Suprapubic skin (tissue), 4 donors: ENCODE results near the gene SMIM26.

Source experiments
- EP300 ChIP-seq: sonication (generic); formaldehyde crosslinking; IDR thresholded peaks from one replicate; pipeline ENCODE4 v1.6.1; 2017; ENCODE audit warnings: antibody characterized with exemption
- POLR2A ChIP-seq, 2 donors: fragments of 450-650 bp; IDR thresholded peaks; one replicate each; pipeline ENCODE4 v1.6.1; 2017; ENCODE audit warnings: antibody characterized with exemption in 2 of 2, mild to moderate bottlenecking in 2 of 2, moderate library complexity in 2 of 2
- POLR2AphosphoS5 ChIP-seq, 3 donors: sonication (generic); formaldehyde crosslinking; IDR thresholded peaks; one replicate each; pipeline ENCODE4 v1.6.1; 2017; ENCODE audit warnings: antibody characterized with exemption in 3 of 3
- TF ChIP-seq, protein P1 (sequence below), 2 donors: fragments of 200-600 bp in 1 of 2; fragments of 450-650 bp in 1 of 2; sonication (generic) in 1 of 2; IDR thresholded peaks; one replicate each; pipeline ENCODE4 v1.5.1; 2016 to 2019; ENCODE audit warnings: antibody characterized with exemption in 2 of 2, mild to moderate bottlenecking in 1 of 2, moderate library complexity in 1 of 2

- TF ChIP-seq, protein P1, sequence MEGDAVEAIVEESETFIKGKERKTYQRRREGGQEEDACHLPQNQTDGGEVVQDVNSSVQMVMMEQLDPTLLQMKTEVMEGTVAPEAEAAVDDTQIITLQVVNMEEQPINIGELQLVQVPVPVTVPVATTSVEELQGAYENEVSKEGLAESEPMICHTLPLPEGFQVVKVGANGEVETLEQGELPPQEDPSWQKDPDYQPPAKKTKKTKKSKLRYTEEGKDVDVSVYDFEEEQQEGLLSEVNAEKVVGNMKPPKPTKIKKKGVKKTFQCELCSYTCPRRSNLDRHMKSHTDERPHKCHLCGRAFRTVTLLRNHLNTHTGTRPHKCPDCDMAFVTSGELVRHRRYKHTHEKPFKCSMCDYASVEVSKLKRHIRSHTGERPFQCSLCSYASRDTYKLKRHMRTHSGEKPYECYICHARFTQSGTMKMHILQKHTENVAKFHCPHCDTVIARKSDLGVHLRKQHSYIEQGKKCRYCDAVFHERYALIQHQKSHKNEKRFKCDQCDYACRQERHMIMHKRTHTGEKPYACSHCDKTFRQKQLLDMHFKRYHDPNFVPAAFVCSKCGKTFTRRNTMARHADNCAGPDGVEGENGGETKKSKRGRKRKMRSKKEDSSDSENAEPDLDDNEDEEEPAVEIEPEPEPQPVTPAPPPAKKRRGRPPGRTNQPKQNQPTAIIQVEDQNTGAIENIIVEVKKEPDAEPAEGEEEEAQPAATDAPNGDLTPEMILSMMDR (IDR thresholded peaks at IDR 0.05) = no peak
- TF ChIP-seq EP300 (no peak), POLR2A (IDR thresholded peaks at IDR 0.05) (no peak), POLR2AphosphoS5 (IDR thresholded peaks at IDR 0.05) (no peak)
Observed at GRCh38 chr20:18578581-18578980, 11.3 kb downstream of the SMIM26 start.
